K562 (cell line): ENCODE measurements around the gene SGPL1. TPM values are rescaled to one million over a fixed set of nuclear protein-coding genes. Genes with fewer than 3 reads are reported as not detected.

ENCODE experiments used
- ARID2 ChIP-seq: fragments of 450-650 bp; IDR thresholded peaks from 2 replicates; pipeline ENCODE4 v1.6.1; 2017; ENCODE audit warnings: antibody characterized with exemption, mild to moderate bottlenecking
- ATF1 ChIP-seq, 2 experiments: fragments of 450-650 bp in 1 of 2; IDR thresholded peaks; 2 replicates each; pipeline ENCODE4 v1.6.1; 2016; ENCODE audit warnings: missing compliant biosample characterization in 1 of 2, missing genetic modification characterization in 1 of 2
- ERF ChIP-seq: fragments of 450-650 bp; formaldehyde crosslinking; IDR thresholded peaks from 2 replicates; pipeline ENCODE4 v1.4.0; 2020; ENCODE audit warnings: mild to moderate bottlenecking, mixed read lengths
- ESRRA ChIP-seq: fragments of 450-650 bp; IDR thresholded peaks from 2 replicates; pipeline ENCODE4 v1.6.1; 2014; ENCODE audit warnings: low read depth, mild to moderate bottlenecking, moderate library complexity, borderline replicate concordance
- FOXM1 ChIP-seq, 2 experiments: fragments of 450-650 bp in 1 of 2; sonication (generic) in 1 of 2; formaldehyde crosslinking in 1 of 2; IDR thresholded peaks; 2 replicates each; pipeline versions ENCODE4 v1.6.1 to v1.9.0; 2017 to 2022; ENCODE audit warnings: low read depth in 2 of 2, mild to moderate bottlenecking in 2 of 2, missing genetic modification reagents in 1 of 2, moderate library complexity in 1 of 2
- GMEB1 ChIP-seq: fragments of 250-450 bp; sonication (Bioruptor Pico); IDR thresholded peaks from 2 replicates; pipeline ENCODE4 v1.4.0; 2020; ENCODE audit warnings: mild to moderate bottlenecking
- HOXB6 ChIP-seq: fragments of 250-450 bp; sonication (Bioruptor Pico); IDR thresholded peaks from 2 replicates; pipeline ENCODE4 v1.5.1; 2022; ENCODE audit warnings: mild to moderate bottlenecking, borderline replicate concordance
- KDM1A ChIP-seq, 2 experiments: fragments of 450-650 bp; IDR thresholded peaks; 2 replicates each; pipeline ENCODE4 v1.6.1; 2016; ENCODE audit warnings: mild to moderate bottlenecking in 2 of 2
- LEF1 ChIP-seq: fragments of 450-650 bp; IDR thresholded peaks from 2 replicates; pipeline ENCODE4 v1.6.1; 2016; ENCODE audit warnings: mild to moderate bottlenecking
- MAZ ChIP-seq, 2 experiments: fragments of 450-650 bp in 1 of 2; sonication (generic) in 1 of 2; formaldehyde crosslinking; IDR thresholded peaks in 1 of 2; conservative IDR thresholded peaks in 1 of 2; 2 replicates each; pipeline versions ENCODE4 v1.4.0 to v1.5.0; 2020; ENCODE audit warnings: mild to moderate bottlenecking in 1 of 2, missing genetic modification reagents in 1 of 2
- MYBL2 ChIP-seq, 2 experiments: fragments of 450-650 bp in 1 of 2; sonication (generic) in 1 of 2; formaldehyde crosslinking in 1 of 2; IDR thresholded peaks; 2 replicates each; pipeline versions ENCODE4 v1.6.1 to v1.8.1; 2017 to 2022; ENCODE audit warnings: borderline replicate concordance in 1 of 2, inconsistent platforms in 1 of 2, low read depth in 1 of 2, mild to moderate bottlenecking in 1 of 2, missing genetic modification reagents in 1 of 2, moderate library complexity in 1 of 2
- NCOA1 ChIP-seq: fragments of 450-650 bp; IDR thresholded peaks from 2 replicates; pipeline ENCODE4 v1.6.1; 2016; ENCODE audit warnings: low read depth
- PHF20 ChIP-seq: fragments of 450-650 bp; IDR thresholded peaks from 2 replicates; pipeline ENCODE4 v1.6.1; 2018; ENCODE audit not compliant: partially characterized antibody
- RAD21 ChIP-seq, 2 experiments: fragments of 250-450 bp in 1 of 2; fragments of 450-650 bp in 1 of 2; sonication (Bioruptor Pico) in 1 of 2; formaldehyde crosslinking in 1 of 2; IDR thresholded peaks in 1 of 2; conservative IDR thresholded peaks in 1 of 2; 2 replicates each; pipeline versions ENCODE4 v1.4.0 to v1.8.0; 2020 to 2022; ENCODE audit warnings: mild to moderate bottlenecking in 2 of 2, moderate library complexity in 1 of 2
- RBM22 ChIP-seq: fragments of 200-400 bp; formaldehyde crosslinking; IDR thresholded peaks from 2 replicates; pipeline ENCODE4 v1.6.1; 2018; ENCODE audit warnings: low read length, low read depth; ENCODE audit not compliant: poor library complexity, severe bottlenecking
- RREB1 ChIP-seq: fragments of 250-450 bp; sonication (Bioruptor Pico); IDR thresholded peaks from 2 replicates; pipeline ENCODE4 v1.4.0; 2020
- ZHX1 ChIP-seq: fragments of 150-350 bp; conservative IDR thresholded peaks from 2 replicates; pipeline ENCODE4 v1.6.1; 2014; ENCODE audit warnings: low read length
- ZNF217 ChIP-seq: sonication (generic); formaldehyde crosslinking; IDR thresholded peaks from 2 replicates; pipeline ENCODE4 v1.8.0; 2022; ENCODE audit warnings: mild to moderate bottlenecking, missing genetic modification reagents
- polyA plus RNA-seq, 8 experiments: library from polyadenylated mRNA; depleted of rRNA in 4 of 8; stranded (reverse) in 5 of 8; unstranded in 3 of 8; fragments of >200 nt; fragmentation: Nextera tagmentation in 2 of 8; fragmentation: Illumina TruSeq in 1 of 8; extraction: Ambion mirVana in 2 of 8; extraction: Trizol in 1 of 8; gene quantifications; 2 replicates each; pipeline versions ENCODE4 v1.2.1 to v1.2.3, GENCODE V29; 2011 to 2014; ENCODE audit warnings: inconsistent platforms in 1 of 8, missing spikeins in 1 of 8
- total RNA-seq, 7 experiments: library from RNA; depleted of rRNA in 6 of 7; stranded (reverse); fragments of >200 nt in 6 of 7; fragmentation: Illumina TruSeq in 2 of 7; extraction: Trizol in 2 of 7; gene quantifications; 2 replicates each; pipeline versions ENCODE4 v1.2.1 to v1.2.3, GENCODE V29; 2011 to 2021; ENCODE audit warnings: low replicate concordance in 1 of 7

SGPL1 gene
- total and polyA plus RNA-seq, 9 of the 15 experiments (the other 6 are each of a cell fraction or from before 2014, with no cell fraction given): 6.0 to 18.0 (median 8.7) TPM

- no peak for TF ChIP-seq ZNF217
- TF ChIP-seq MYBL2 (IDR thresholded peaks at IDR 0.05; ENCODE audit: low read depth): no peak
- TF ChIP-seq MYBL2 (CRISPR knock-in tag; IDR thresholded peaks at IDR 0.05; ENCODE audit: borderline replicate concordance): no peak
- TF ChIP-seq FOXM1 (IDR thresholded peaks at IDR 0.05; ENCODE audit: low read depth): no peak
- TF ChIP-seq FOXM1 (CRISPR knock-in tag; IDR thresholded peaks at IDR 0.05; ENCODE audit: low read depth): no peak
- TF ChIP-seq ARID2: peak; percentile 96
- peak in 1 of 2 experiments; percentile 24; a peak in 1 of 4 replicates for TF ChIP-seq KDM1A (IDR thresholded peaks at IDR 0.05)
- no peak for TF ChIP-seq NCOA1
- TF ChIP-seq MAZ (CRISPR knock-in tag; conservative IDR thresholded peaks at IDR 0.05 in 1 of 2, IDR thresholded peaks at IDR 0.05 in 1 of 2): peak in 1 of 2 experiments; percentile 55; a peak in 1 of 4 replicates
- no peak for TF ChIP-seq ERF
- no peak for TF ChIP-seq RREB1 (CRISPR knock-in tag)
- no peak for TF ChIP-seq PHF20
- no peak for TF ChIP-seq GMEB1 (CRISPR knock-in tag)
- no peak for TF ChIP-seq ATF1 (CRISPR knock-in tag; IDR thresholded peaks at IDR 0.05)
- TF ChIP-seq ATF1 (tag; IDR thresholded peaks at IDR 0.05): no peak
- TF ChIP-seq RBM22: no peak
- TF ChIP-seq HOXB6: no peak
- peak; percentile 99 for TF ChIP-seq RAD21 (CRISPR knock-in tag; conservative IDR thresholded peaks at IDR 0.05 in 1 of 2, IDR thresholded peaks at IDR 0.05 in 1 of 2)
- no peak for TF ChIP-seq LEF1
- TF ChIP-seq ESRRA: no peak
- TF ChIP-seq ZHX1: no peak
Observed at GRCh38 chr10:70880077-70880534, 64.4 kb downstream of the SGPL1 start (continued).
